A549 (cell line): ENCODE results near the gene SPSB1. TPM values are rescaled to one million over a fixed set of nuclear protein-coding genes. Genes with fewer than 3 reads are reported as not detected.

ENCODE experiments used
- ATAC-seq, 2 experiments: fragments of 200-7000 bp in 1 of 2; fragments of >200 bp in 1 of 2; cut with Nextera tagmentation in 1 of 2; cut with Tn5 transposase in 1 of 2; 3 replicates each; pipeline versions ENCODE4 v1.8.0 to v1.9.1; 2018 to 2020; ENCODE audit warnings: mild to moderate bottlenecking in 1 of 2, moderate library complexity in 1 of 2
- CTCF ChIA-PET: fragments of 300-600 bp; sonication (Branson Sonifier 250); formaldehyde crosslinking; extraction: SDS; loops from one replicate; lab custom pipeline; 2021; ENCODE audit warnings: antibody characterized with exemption, inconsistent platforms; lab: Yijun Ruan, JAX
- POLR2A ChIA-PET: fragments of 350-600 bp; formaldehyde crosslinking; extraction: SDS; loops from one replicate; lab custom pipeline; 2021; ENCODE audit warnings: antibody characterized with exemption, inconsistent platforms; lab: Yijun Ruan, JAX
- DNase-seq, 2 experiments: peaks; one replicate each; pipeline versions ENCODE4 v3.0.0 to v3.0.0-alpha.2; 2011 to 2016; ENCODE audit warnings: low read depth in 1 of 2, low spot score in 1 of 2
- FAIRE-seq: peaks from 2 replicates; lab custom pipeline; 2011; peaks lifted over from hg19 to GRCh38; lab: Jason Lieb, UNC
- H3K27ac ChIP-seq, 2 experiments: fragments of >200 bp; sonication (Bioruptor Twin); formaldehyde crosslinking; 3 replicates each; pipeline ENCODE4 v1.5.1; 2016 to 2017
- H3K4me1 ChIP-seq: fragments of >200 bp; sonication (Bioruptor Twin); formaldehyde crosslinking; 3 replicates; pipeline ENCODE4 v1.6.1; 2016
- H3K4me2 ChIP-seq: fragments of >200 bp; sonication (Bioruptor Twin); formaldehyde crosslinking; 3 replicates; pipeline ENCODE4 v1.6.1; 2016
- H3K4me3 ChIP-seq: fragments of >200 bp; sonication (Bioruptor Twin); formaldehyde crosslinking; 3 replicates; pipeline ENCODE4 v1.5.1; 2016
- H3K9me3 ChIP-seq: fragments of >200 bp; sonication (Bioruptor Twin); formaldehyde crosslinking; 3 replicates; pipeline ENCODE4 v1.6.1; 2016
- CEBPB ChIP-seq, 2 experiments: fragments of >200 bp in 1 of 2; sonication (Bioruptor Twin) in 1 of 2; formaldehyde crosslinking in 1 of 2; IDR thresholded peaks; 2 replicates each; pipeline ENCODE4 v1.6.1; 2012 to 2016
- CTCF ChIP-seq: fragments of >200 bp; sonication (Bioruptor Twin); formaldehyde crosslinking; IDR thresholded peaks from 3 replicates; pipeline ENCODE4 v1.5.1; 2016
- EP300 ChIP-seq, 2 experiments: fragments of >200 bp; sonication (Bioruptor Twin); formaldehyde crosslinking; IDR thresholded peaks; 2 replicates in 1 of 2; 3 replicates in 1 of 2; pipeline ENCODE4 v1.6.1; 2016 to 2017
- FOSL2 ChIP-seq, 2 experiments: fragments of 450-650 bp in 1 of 2; fragments of >200 bp in 1 of 2; sonication (Bioruptor Twin) in 1 of 2; formaldehyde crosslinking; IDR thresholded peaks; 2 replicates each; pipeline versions ENCODE4 v1.5.0 to v1.6.1; 2016 to 2020; ENCODE audit warnings: mild to moderate bottlenecking in 1 of 2, moderate library complexity in 1 of 2
- FOXS1 ChIP-seq: fragments of 250-450 bp; sonication (Bioruptor Pico); IDR thresholded peaks from 2 replicates; pipeline ENCODE4 v1.5.0; 2020; ENCODE audit warnings: mild to moderate bottlenecking, moderate library complexity
- HDAC2 ChIP-seq: fragments of 200-600 bp; sonication (generic); IDR thresholded peaks from 2 replicates; pipeline ENCODE4 v1.6.1; 2016
- HES2 ChIP-seq: fragments of >200 bp; sonication (Bioruptor Twin); formaldehyde crosslinking; IDR thresholded peaks from 2 replicates; pipeline ENCODE4 v1.6.1; 2016
- HMGXB4 ChIP-seq: fragments of 250-450 bp; sonication (Bioruptor Pico); IDR thresholded peaks from 2 replicates; pipeline ENCODE4 v1.5.0; 2021; ENCODE audit warnings: mild to moderate bottlenecking, moderate library complexity, borderline replicate concordance
- HOXB13 ChIP-seq: fragments of 250-450 bp; sonication (Bioruptor Pico); IDR thresholded peaks from 2 replicates; pipeline ENCODE4 v1.5.0; 2020; ENCODE audit warnings: low read depth, mild to moderate bottlenecking, moderate library complexity
- MAFK ChIP-seq: fragments of 450-650 bp; IDR thresholded peaks from 2 replicates; pipeline ENCODE4 v1.6.1; 2014; ENCODE audit not compliant: partially characterized antibody
- MYC ChIP-seq: IDR thresholded peaks from 2 replicates; pipeline ENCODE4 v1.6.1; 2012; ENCODE audit warnings: mild to moderate bottlenecking, inconsistent platforms, low read length, improper control_type of control experiment, borderline replicate concordance
- NR3C1 ChIP-seq: fragments of >200 bp; sonication (Bioruptor Twin); formaldehyde crosslinking; IDR thresholded peaks from 3 replicates; pipeline ENCODE4 v1.6.1; 2017
- POLR2A ChIP-seq: IDR thresholded peaks from 2 replicates; pipeline ENCODE4 v1.6.1; 2012; ENCODE audit warnings: mild to moderate bottlenecking, low read length
- RAD21 ChIP-seq, 2 experiments: fragments of >200 bp in 1 of 2; sonication (Bioruptor Twin) in 1 of 2; formaldehyde crosslinking in 1 of 2; IDR thresholded peaks in 1 of 2; conservative IDR thresholded peaks in 1 of 2; 2 replicates in 1 of 2; 3 replicates in 1 of 2; pipeline ENCODE4 v1.6.1; 2012 to 2018; ENCODE audit warnings: inconsistent platforms in 1 of 2
- RCOR1 ChIP-seq: fragments of 150-350 bp; IDR thresholded peaks from 2 replicates; pipeline ENCODE4 v1.6.1; 2014; ENCODE audit warnings: antibody characterized with exemption, low read length, low read depth
- RFX5 ChIP-seq: fragments of 450-650 bp; IDR thresholded peaks from 2 replicates; pipeline ENCODE4 v1.7.1; 2014; ENCODE audit warnings: antibody characterized with exemption, mild to moderate bottlenecking, moderate library complexity
- TFCP2L1 ChIP-seq: fragments of 250-450 bp; sonication (Bioruptor Pico); IDR thresholded peaks from 2 replicates; pipeline ENCODE4 v1.5.0; 2021; ENCODE audit warnings: mild to moderate bottlenecking
- USF2 ChIP-seq: fragments of 450-650 bp; IDR thresholded peaks from 2 replicates; pipeline ENCODE4 v1.6.1; 2014; ENCODE audit warnings: antibody characterized with exemption
- ZSCAN20 ChIP-seq: fragments of 250-450 bp; sonication (Bioruptor Pico); IDR thresholded peaks from 2 replicates; pipeline ENCODE4 v1.8.0; 2022; ENCODE audit warnings: mild to moderate bottlenecking, moderate library complexity
- WGBS: methylation state at CpG from one replicate; pipeline ENCODE4 v1.1.6; 2017; ENCODE audit errors: missing lambda C conversion rate; 5-methylcytosine and 5-hydroxymethylcytosine counted together
- polyA plus RNA-seq, 4 experiments: library from polyadenylated mRNA; depleted of rRNA in 3 of 4; stranded (reverse); fragments of >200 nt; fragmentation: RNase III in 1 of 4; extraction: RNeasy Plus Mini Kit Qiagen cat#74134 plus additional on column Dnase treatment in 1 of 4; gene quantifications; 2 replicates in 3 of 4; 3 replicates in 1 of 4; pipeline ENCODE4 v1.2.3, GENCODE V29; 2011 to 2017

Gene SPSB1
- polyA plus RNA-seq, 2 of the 4 experiments (the other 2 are of a cell fraction): 22.3 to 23.7 TPM

GRCh38 chr1:9244501-9245229 lies 48.0 kb upstream of the SPSB1 start:
- no peak overlapping the region for H3K4me3 ChIP-seq
- no peak for ATAC-seq
- H3K4me1 ChIP-seq: peaks cover 3% of the 10 kb centered on the region; the same call in 2 of the 3 replicates
- H3K9me3 ChIP-seq: no peaks in the 10 kb centered on the region
- TF ChIP-seq MYC: no peak
- no peak for TF ChIP-seq USF2
- TF ChIP-seq ZSCAN20 (CRISPR knock-in tag): no peak
- TF ChIP-seq HES2: no peak
- no peak for TF ChIP-seq CTCF
- TF ChIP-seq NR3C1: no peak
- no peak for TF ChIP-seq RFX5
- TF ChIP-seq HDAC2: no peak
- TF ChIP-seq CEBPB (IDR thresholded peaks at IDR 0.05): no peak
- no peak for TF ChIP-seq POLR2A
- no peak for TF ChIP-seq TFCP2L1 (CRISPR knock-in tag)
- no peak for TF ChIP-seq RAD21 (conservative IDR thresholded peaks at IDR 0.05 in 1 of 2, IDR thresholded peaks at IDR 0.05 in 1 of 2)
- no peak for TF ChIP-seq RCOR1
- TF ChIP-seq HMGXB4: no peak
- no peak for TF ChIP-seq MAFK
- TF ChIP-seq HOXB13: no peak
- TF ChIP-seq, all 56 proteins: peak for 0
- H3K4me2 ChIP-seq: no peak overlapping the region
- no peak for DNase-seq
- no peak for FAIRE-seq
- no peak overlapping the region for H3K27ac ChIP-seq
- 74% methylated on average over 6 of the region's 9 CpGs for WGBS
- ChIA-PET POLR2A (interaction anchor here (0.6 kb wide), 1 partner anchor 15 kb away, joined by 3 read pairs; no protein-coding TSS in a partner anchor), CTCF (interaction anchor here (0.6 to 1.2 kb wide), 5 partner anchors 11 to 385 kb away, joined by 3 to 6 read pairs (median 3); partner anchors contain the start of gene H6PD)

- Histone ChIP-seq H3K4me3 (no peak overlapping the region), H3K4me2 (no peak overlapping the region), H3K9me3 (no peaks in the 10 kb centered on the region), H3K4me1 (no peaks in the 10 kb centered on the region), H3K27ac (no peak overlapping the region)
- no peak for ATAC-seq
- ChIA-PET POLR2A (no interaction called here), CTCF (interaction anchor here (0.6 to 1.1 kb wide), 5 partner anchors 11 to 1714 kb away, joined by 3 to 4 read pairs (median 3); partner anchors contain the start of gene H6PD)
- FAIRE-seq: no peak
- WGBS: 98% methylated on average over 13 of the region's 15 CpGs
- DNase-seq: no peak
- TF ChIP-seq FOXS1 (CRISPR knock-in tag): no peak
- no peak for TF ChIP-seq FOSL2 (IDR thresholded peaks at IDR 0.05)
- no peak for TF ChIP-seq FOSL2 (CRISPR knock-in tag; IDR thresholded peaks at IDR 0.05)
- TF ChIP-seq EP300 (IDR thresholded peaks at IDR 0.05): no peak
- no peak for TF ChIP-seq HDAC2
Measured at GRCh38 chr1:9245230-9245619, 47.5 kb upstream of the SPSB1 start.
